Astrocyte (in vitro differentiated cells and primary cell): ENCODE measurements around the gene ABCA12. TPM values are rescaled to one million over a fixed set of nuclear protein-coding genes. Genes with fewer than 3 reads are reported as not detected.

Source experiments
- DNase-seq: peaks from one replicate; pipeline ENCODE4 v3.0.0-alpha.2; 2010; ENCODE audit warnings: low read depth
- FAIRE-seq: peaks from 2 replicates; lab custom pipeline; 2011; peaks lifted over from hg19 to GRCh38; lab: Jason Lieb, UNC
- H2AFZ ChIP-seq: 2 replicates; pipeline ENCODE4 v1.6.0; 2012; ENCODE audit warnings: low read depth, low read length, inconsistent platforms
- H3K27ac ChIP-seq: 2 replicates; pipeline ENCODE4 v1.5.1; 2011; ENCODE audit warnings: low read depth, low read length, inconsistent platforms
- H3K27me3 ChIP-seq: 2 replicates; pipeline ENCODE4 v1.6.0; 2011; ENCODE audit warnings: low read length, inconsistent platforms; ENCODE audit not compliant: insufficient read depth
- H3K36me3 ChIP-seq: 2 replicates; pipeline ENCODE4 v1.5.1; 2011; ENCODE audit warnings: low read length, inconsistent platforms; ENCODE audit not compliant: insufficient read depth
- H3K4me1 ChIP-seq: 2 replicates; pipeline ENCODE4 v1.5.1; 2011; ENCODE audit warnings: low read length, inconsistent platforms; ENCODE audit not compliant: insufficient read depth
- H3K4me2 ChIP-seq: 2 replicates; pipeline ENCODE4 v1.6.0; 2012; ENCODE audit warnings: low read length, inconsistent platforms
- H3K4me3 ChIP-seq: 2 replicates; pipeline ENCODE4 v1.5.1; 2011; ENCODE audit warnings: low read depth, mild to moderate bottlenecking, low read length, inconsistent platforms; ENCODE audit not compliant: insufficient read depth
- H3K79me2 ChIP-seq: 2 replicates; pipeline ENCODE4 v1.6.0; 2012; ENCODE audit warnings: mild to moderate bottlenecking, low read length, inconsistent platforms; ENCODE audit not compliant: insufficient read depth
- H3K9ac ChIP-seq: 2 replicates; pipeline ENCODE4 v1.6.0; 2012; ENCODE audit warnings: mild to moderate bottlenecking, low read length, inconsistent platforms
- H3K9me3 ChIP-seq: 2 replicates; pipeline ENCODE4 v1.5.1; 2012; ENCODE audit warnings: low read depth, mild to moderate bottlenecking, low read length, inconsistent platforms; ENCODE audit not compliant: insufficient read depth
- H4K20me1 ChIP-seq: 2 replicates; pipeline ENCODE4 v1.6.0; 2012; ENCODE audit warnings: low read length, inconsistent platforms; ENCODE audit not compliant: insufficient read depth
- H3K27ac Mint-ChIP-seq: one replicate; pipeline ENCODE4 v1.8.0; 2021; ENCODE audit warnings: mild to moderate bottlenecking, mixed read lengths; ENCODE audit not compliant: unreplicated experiment
- H3K27me3 Mint-ChIP-seq: one replicate; pipeline ENCODE4 v1.8.0; 2021; ENCODE audit warnings: low read depth, mixed read lengths; ENCODE audit not compliant: unreplicated experiment
- H3K36me3 Mint-ChIP-seq: one replicate; pipeline ENCODE4 v1.8.0; 2021; ENCODE audit warnings: low read depth, mixed read lengths; ENCODE audit not compliant: unreplicated experiment
- H3K4me1 Mint-ChIP-seq: one replicate; pipeline ENCODE4 v1.8.0; 2021; ENCODE audit warnings: low read depth, mixed read lengths; ENCODE audit not compliant: unreplicated experiment
- H3K4me3 Mint-ChIP-seq: one replicate; pipeline ENCODE4 v1.8.0; 2021; ENCODE audit warnings: mild to moderate bottlenecking, moderate library complexity, mixed read lengths; ENCODE audit not compliant: unreplicated experiment
- H3K9me3 Mint-ChIP-seq: one replicate; pipeline ENCODE4 v1.8.0; 2021; ENCODE audit warnings: mild to moderate bottlenecking, mixed read lengths; ENCODE audit not compliant: unreplicated experiment
- EZH2 ChIP-seq: IDR thresholded peaks from 2 replicates; pipeline ENCODE4 v1.6.1; 2012; ENCODE audit warnings: mild to moderate bottlenecking, low read length, inconsistent platforms; ENCODE audit not compliant: insufficient read depth
- total RNA-seq: library from RNA; stranded (reverse); gene quantifications from 2 replicates; pipeline ENCODE4 v1.2.1, GENCODE V29; 2021
- TF ChIP-seq, protein P1 (sequence below): IDR thresholded peaks from 2 replicates; pipeline ENCODE4 v1.5.1; 2011; ENCODE audit warnings: low read depth, mild to moderate bottlenecking, inconsistent platforms, low read length, moderate library complexity; ENCODE audit not compliant: insufficient read depth

ABCA12 gene
- total RNA-seq, 1 donor from 2014 or later, result 4.4 TPM

DNA sequence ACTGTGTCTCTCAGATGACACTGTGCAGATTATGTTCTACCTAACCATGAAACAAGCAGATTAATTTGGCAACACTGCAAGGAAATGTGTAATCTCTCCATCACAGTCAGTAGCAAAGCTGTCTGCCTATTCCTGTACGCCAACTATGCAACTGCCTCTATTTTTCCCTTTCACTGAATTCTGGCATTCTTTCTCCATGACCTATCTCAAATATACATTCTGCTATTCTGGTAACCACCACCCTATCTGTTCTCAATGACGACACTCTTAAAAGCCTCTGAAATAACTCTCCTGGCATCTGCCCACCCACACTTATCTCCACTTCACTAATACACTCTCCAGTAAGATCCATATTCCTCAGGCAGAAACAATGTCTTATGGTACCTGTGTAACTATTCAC is 78.7 kb downstream of the ABCA12 start:
- no peaks in the 10 kb centered on the region for H3K79me2 ChIP-seq
- no peak overlapping the region for H3K4me2 ChIP-seq
- Mint-ChIP-seq H3K9me3 (no peaks in the 10 kb centered on the region), H3K4me3 (no peak overlapping the region), H3K4me1 (peaks cover 17% of the 10 kb centered on the region), H3K27ac (peak overlapping the region; percentile 49), H3K27me3 (no peaks in the 10 kb centered on the region), H3K36me3 (no peaks in the 10 kb centered on the region)
- no peak overlapping the region for H3K9ac ChIP-seq
- TF ChIP-seq, protein P1, sequence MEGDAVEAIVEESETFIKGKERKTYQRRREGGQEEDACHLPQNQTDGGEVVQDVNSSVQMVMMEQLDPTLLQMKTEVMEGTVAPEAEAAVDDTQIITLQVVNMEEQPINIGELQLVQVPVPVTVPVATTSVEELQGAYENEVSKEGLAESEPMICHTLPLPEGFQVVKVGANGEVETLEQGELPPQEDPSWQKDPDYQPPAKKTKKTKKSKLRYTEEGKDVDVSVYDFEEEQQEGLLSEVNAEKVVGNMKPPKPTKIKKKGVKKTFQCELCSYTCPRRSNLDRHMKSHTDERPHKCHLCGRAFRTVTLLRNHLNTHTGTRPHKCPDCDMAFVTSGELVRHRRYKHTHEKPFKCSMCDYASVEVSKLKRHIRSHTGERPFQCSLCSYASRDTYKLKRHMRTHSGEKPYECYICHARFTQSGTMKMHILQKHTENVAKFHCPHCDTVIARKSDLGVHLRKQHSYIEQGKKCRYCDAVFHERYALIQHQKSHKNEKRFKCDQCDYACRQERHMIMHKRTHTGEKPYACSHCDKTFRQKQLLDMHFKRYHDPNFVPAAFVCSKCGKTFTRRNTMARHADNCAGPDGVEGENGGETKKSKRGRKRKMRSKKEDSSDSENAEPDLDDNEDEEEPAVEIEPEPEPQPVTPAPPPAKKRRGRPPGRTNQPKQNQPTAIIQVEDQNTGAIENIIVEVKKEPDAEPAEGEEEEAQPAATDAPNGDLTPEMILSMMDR, result no peak
- no peak for TF ChIP-seq EZH2
- DNase-seq, result peak; percentile 52
- H3K9me3 ChIP-seq, result no peaks in the 10 kb centered on the region
- H2AFZ ChIP-seq, result no peak overlapping the region
- H3K4me1 ChIP-seq, result no peaks in the 10 kb centered on the region
- H3K36me3 ChIP-seq, result no peaks in the 10 kb centered on the region
- H3K27ac ChIP-seq, result no peak overlapping the region
- H3K4me3 ChIP-seq, result no peak overlapping the region
- no peaks in the 10 kb centered on the region for H4K20me1 ChIP-seq
- no peak for FAIRE-seq
- H3K27me3 ChIP-seq, result peaks cover 2% of the 10 kb centered on the region

DNA sequence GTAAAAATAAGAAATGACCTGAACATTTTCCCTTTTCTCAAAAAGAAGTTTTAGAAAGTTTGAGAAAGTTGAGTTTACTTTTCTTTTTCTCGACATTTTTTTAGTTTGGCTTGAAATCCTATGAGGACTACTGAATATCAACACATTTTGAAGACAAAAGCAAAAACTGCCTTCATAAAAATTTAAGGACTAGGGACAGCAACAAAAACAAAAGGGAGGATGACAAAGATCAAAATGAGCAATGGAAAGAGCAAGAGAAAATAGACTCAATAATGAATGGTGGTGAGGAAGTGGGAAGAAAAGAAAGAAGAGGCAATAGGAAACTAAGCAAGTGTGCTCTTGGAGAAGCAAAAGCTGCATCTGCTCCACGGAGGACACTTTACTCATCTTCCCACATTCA is 82.5 kb downstream of the ABCA12 start:
- H3K4me2 ChIP-seq, result no peak overlapping the region
- TF ChIP-seq, protein P1, result no peak
- no peak for TF ChIP-seq EZH2
- no peaks in the 10 kb centered on the region for H3K27me3 Mint-ChIP-seq
- no peak for DNase-seq
- no peaks in the 10 kb centered on the region for H3K79me2 ChIP-seq
- H3K4me1 ChIP-seq, result no peaks in the 10 kb centered on the region
- H3K36me3 Mint-ChIP-seq, result no peaks in the 10 kb centered on the region
- no peaks in the 10 kb centered on the region for H3K9me3 Mint-ChIP-seq
- peaks cover 2% of the 10 kb centered on the region for H3K27me3 ChIP-seq
- no peak overlapping the region for H3K4me3 Mint-ChIP-seq
- H3K9me3 ChIP-seq, result no peaks in the 10 kb centered on the region
- H2AFZ ChIP-seq, result no peak overlapping the region
- no peak overlapping the region for H3K27ac Mint-ChIP-seq
- peaks cover 10% of the 10 kb centered on the region for H3K4me1 Mint-ChIP-seq
- no peak overlapping the region for H3K9ac ChIP-seq
- H3K4me3 ChIP-seq, result no peak overlapping the region
- FAIRE-seq, result no peak
- no peaks in the 10 kb centered on the region for H4K20me1 ChIP-seq
- H3K36me3 ChIP-seq, result no peaks in the 10 kb centered on the region
- no peak overlapping the region for H3K27ac ChIP-seq

DNA sequence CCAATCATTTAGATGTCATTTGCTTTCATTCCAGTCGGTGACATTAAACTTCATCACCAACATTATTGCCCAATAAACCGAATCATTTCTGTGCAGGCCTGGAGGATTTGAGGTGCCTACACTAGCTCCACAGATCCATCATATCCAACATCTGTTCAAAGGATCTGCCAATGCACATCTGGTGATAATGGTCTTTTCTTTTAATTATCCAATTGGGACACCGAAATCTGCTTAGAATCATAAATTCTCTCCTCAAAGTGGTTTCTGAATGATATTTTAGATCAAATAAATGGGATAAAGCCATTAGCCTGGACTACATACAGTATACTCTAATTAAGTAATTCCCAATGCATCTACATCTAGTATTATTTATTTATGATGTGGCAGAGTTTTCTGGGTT is 85.6 kb downstream of the ABCA12 start:
- Histone ChIP-seq H4K20me1 (no peaks in the 10 kb centered on the region), H3K4me1 (no peaks in the 10 kb centered on the region), H3K9ac (no peak overlapping the region), H3K36me3 (no peaks in the 10 kb centered on the region), H3K9me3 (no peaks in the 10 kb centered on the region), H3K4me2 (no peak overlapping the region), H3K4me3 (no peak overlapping the region), H3K27ac (no peak overlapping the region), H3K27me3 (no peaks in the 10 kb centered on the region), H3K79me2 (no peaks in the 10 kb centered on the region), H2AFZ (no peak overlapping the region)
- TF ChIP-seq, protein P1, result no peak
- TF ChIP-seq EZH2, result no peak
- Mint-ChIP-seq H3K4me1 (peaks cover 3% of the 10 kb centered on the region), H3K4me3 (no peak overlapping the region), H3K27me3 (no peaks in the 10 kb centered on the region), H3K27ac (no peak overlapping the region), H3K36me3 (no peaks in the 10 kb centered on the region), H3K9me3 (peaks cover 3% of the 10 kb centered on the region)
- FAIRE-seq, result no peak
- DNase-seq, result no peak
